ENCODE results near the gene AIG1. TPM values are rescaled to one million over a fixed set of nuclear protein-coding genes. Genes with fewer than 3 reads are reported as not detected.

AIG1 gene
- polyA plus RNA-seq, 1 of the 3 experiments (the other 2 are of a cell fraction): 36.8 TPM

DNA sequence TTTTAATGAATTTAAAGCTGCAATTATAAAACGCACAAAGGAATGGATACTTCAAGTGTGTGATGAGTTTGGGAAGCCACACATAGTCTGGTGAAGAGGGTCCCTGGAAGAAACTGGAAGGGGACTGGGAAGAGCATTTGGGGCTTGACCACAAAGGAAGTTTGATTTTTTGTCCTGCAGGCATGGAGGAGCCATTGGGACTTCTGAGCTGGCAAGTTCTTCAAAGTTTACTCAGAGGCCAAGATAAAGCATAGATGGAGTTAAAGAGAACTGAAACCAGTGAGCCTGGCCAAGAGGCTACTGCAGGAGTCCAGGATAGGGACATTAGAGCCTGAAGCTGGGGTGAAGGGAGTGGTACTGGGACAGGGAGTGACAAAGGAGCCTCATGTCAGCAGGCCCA lies 95.0 kb downstream of the AIG1 start (continued):
- TF ChIP-seq YY1 (IDR thresholded peaks at IDR 0.05; ENCODE audit: low read depth): no peak
- TF ChIP-seq EP300 (IDR thresholded peaks at IDR 0.05; ENCODE audit: borderline replicate concordance in 1 of 2, low read depth in 1 of 2, low read length in 1 of 2): no peak
- TF ChIP-seq TAF1 (IDR thresholded peaks at IDR 0.05; ENCODE audit: borderline replicate concordance, low read depth, low read length): no peak

DNA sequence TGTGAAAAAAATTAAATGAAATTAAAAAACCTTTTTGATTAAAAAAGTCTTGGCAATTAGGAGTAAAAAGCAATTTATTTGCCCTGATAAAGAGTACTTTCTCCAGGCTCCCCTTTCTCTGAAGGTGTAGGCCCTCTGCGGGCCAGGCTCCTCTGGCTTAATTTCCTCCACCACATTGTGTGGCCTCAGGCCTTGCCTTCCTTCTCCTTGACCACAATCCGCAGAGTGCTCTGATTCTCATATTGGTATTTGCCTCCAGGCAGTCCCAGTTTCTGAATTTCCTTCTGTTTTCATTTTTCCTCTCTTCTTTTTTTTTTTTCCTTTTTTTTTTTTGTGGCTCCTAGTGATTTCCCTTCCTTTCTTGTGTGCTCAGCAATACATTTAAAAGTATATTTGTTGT lies 96.4 kb downstream of the AIG1 start:
- H3K36me3 ChIP-seq (replicated peaks in 1 of 2; ENCODE audit: control insufficient read depth in 1 of 2, insufficient read depth in 2 of 2, low read length in 1 of 2): peaks cover 0 to 3% of the 10 kb centered on the region in 2 experiments
- no peak overlapping the region for H3K4me2 ChIP-seq
- no peak for TF ChIP-seq RFX5 (IDR thresholded peaks at IDR 0.05; ENCODE audit: low read length)
- no peak for TF ChIP-seq RCOR1 (IDR thresholded peaks at IDR 0.05; ENCODE audit: low read length)
- no peak for TF ChIP-seq EZH2phosphoT487 (IDR thresholded peaks at IDR 0.05; ENCODE audit: borderline replicate concordance, low read depth)
- no peak for TF ChIP-seq JUND (IDR thresholded peaks at IDR 0.05)
- TF ChIP-seq, protein P1, sequence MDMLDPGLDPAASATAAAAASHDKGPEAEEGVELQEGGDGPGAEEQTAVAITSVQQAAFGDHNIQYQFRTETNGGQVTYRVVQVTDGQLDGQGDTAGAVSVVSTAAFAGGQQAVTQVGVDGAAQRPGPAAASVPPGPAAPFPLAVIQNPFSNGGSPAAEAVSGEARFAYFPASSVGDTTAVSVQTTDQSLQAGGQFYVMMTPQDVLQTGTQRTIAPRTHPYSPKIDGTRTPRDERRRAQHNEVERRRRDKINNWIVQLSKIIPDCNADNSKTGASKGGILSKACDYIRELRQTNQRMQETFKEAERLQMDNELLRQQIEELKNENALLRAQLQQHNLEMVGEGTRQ (IDR thresholded peaks at IDR 0.05; ENCODE audit: borderline replicate concordance, low read depth, low read length): no peak
- TF ChIP-seq CHD2 (IDR thresholded peaks at IDR 0.05; ENCODE audit: low read length, partially characterized antibody): no peak
- TF ChIP-seq, protein P2, sequence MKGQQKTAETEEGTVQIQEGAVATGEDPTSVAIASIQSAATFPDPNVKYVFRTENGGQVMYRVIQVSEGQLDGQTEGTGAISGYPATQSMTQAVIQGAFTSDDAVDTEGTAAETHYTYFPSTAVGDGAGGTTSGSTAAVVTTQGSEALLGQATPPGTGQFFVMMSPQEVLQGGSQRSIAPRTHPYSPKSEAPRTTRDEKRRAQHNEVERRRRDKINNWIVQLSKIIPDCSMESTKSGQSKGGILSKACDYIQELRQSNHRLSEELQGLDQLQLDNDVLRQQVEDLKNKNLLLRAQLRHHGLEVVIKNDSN (IDR thresholded peaks at IDR 0.05; ENCODE audit: borderline replicate concordance, low read depth): no peak
- no peak for TF ChIP-seq FOXJ3 (CRISPR knock-in tag; IDR thresholded peaks at IDR 0.05)
- H3K27ac ChIP-seq (ENCODE audit: low read depth in 2 of 2, low read length in 1 of 2): no peak overlapping the region
- peaks cover 0 to 2% of the 10 kb centered on the region in 2 experiments; a peak in 2 of 4 replicates for H3K4me1 ChIP-seq (ENCODE audit: control insufficient read depth in 1 of 2, insufficient read depth in 2 of 2, low read depth in 1 of 2, low read length in 1 of 2)
- H3K9ac ChIP-seq: no peak overlapping the region
- no peaks in the 10 kb centered on the region for H3K27me3 ChIP-seq (ENCODE audit: insufficient read depth)
- H3K4me3 ChIP-seq (ENCODE audit: low read depth in 2 of 2, low read length in 1 of 2): no peak overlapping the region
- no peaks in the 10 kb centered on the region for H3K79me2 ChIP-seq (ENCODE audit: insufficient read depth)
- DNase-seq: no peak
- no peaks in the 10 kb centered on the region for H3K9me3 ChIP-seq
- H2AFZ ChIP-seq (ENCODE audit: low read depth): no peak overlapping the region
- CTCF ChIA-PET: no interaction called here
- no peaks in the 10 kb centered on the region for H3F3A ChIP-seq (replicated peaks; ENCODE audit: insufficient read depth)
- H3K9me2 ChIP-seq: no peaks in the 10 kb centered on the region
- POLR2A ChIA-PET: no interaction called here
- H4K20me1 ChIP-seq (ENCODE audit: insufficient read depth): no peaks in the 10 kb centered on the region
- 96% methylated on average over 2 of the region's 2 CpGs for WGBS (ENCODE audit: low lambda C conversion rate)

DNA sequence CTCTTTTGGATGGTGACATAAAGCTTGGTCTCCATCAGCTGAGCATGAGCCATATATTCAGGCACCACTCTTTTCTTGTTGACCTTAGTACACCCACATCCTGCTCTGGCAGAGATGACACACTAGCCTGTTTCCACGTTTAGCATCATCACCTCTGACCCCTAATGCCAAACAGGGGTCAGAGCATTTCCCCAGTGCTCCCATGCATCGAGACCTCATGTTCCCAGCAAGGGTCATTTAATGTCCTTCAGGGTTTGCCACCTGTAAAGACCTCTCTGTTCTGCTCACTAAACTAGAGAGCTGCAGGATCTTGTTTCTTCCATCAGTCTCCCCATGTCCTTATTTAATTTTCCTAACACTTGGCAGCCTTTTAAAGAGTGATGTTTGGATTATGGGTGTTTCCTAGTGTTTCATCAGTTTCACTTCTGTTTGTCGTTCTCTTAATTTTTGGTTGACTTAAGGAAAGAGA lies 97.5 kb downstream of the AIG1 start:
- H3K4me1 ChIP-seq (ENCODE audit: control insufficient read depth in 1 of 2, insufficient read depth in 2 of 2, low read depth in 1 of 2, low read length in 1 of 2): peaks cover 0 to 2% of the 10 kb centered on the region in 2 experiments; a peak in 2 of 4 replicates
- H3K9me2 ChIP-seq: no peaks in the 10 kb centered on the region
- peaks cover 0 to 3% of the 10 kb centered on the region in 2 experiments for H3K36me3 ChIP-seq (replicated peaks in 1 of 2; ENCODE audit: control insufficient read depth in 1 of 2, insufficient read depth in 2 of 2, low read length in 1 of 2)
- no peak overlapping the region for H2AFZ ChIP-seq (ENCODE audit: low read depth)
- CTCF ChIA-PET: no interaction called here
- H4K20me1 ChIP-seq (ENCODE audit: insufficient read depth): no peaks in the 10 kb centered on the region
- no peaks in the 10 kb centered on the region for H3K9me3 ChIP-seq
- TF ChIP-seq TCF12 (IDR thresholded peaks at IDR 0.05) (no peak), GATA2 (CRISPR knock-in tag; IDR thresholded peaks at IDR 0.05) (no peak), YY1 (IDR thresholded peaks at IDR 0.05; ENCODE audit: low read depth) (no peak)
- TF ChIP-seq, protein P3, sequence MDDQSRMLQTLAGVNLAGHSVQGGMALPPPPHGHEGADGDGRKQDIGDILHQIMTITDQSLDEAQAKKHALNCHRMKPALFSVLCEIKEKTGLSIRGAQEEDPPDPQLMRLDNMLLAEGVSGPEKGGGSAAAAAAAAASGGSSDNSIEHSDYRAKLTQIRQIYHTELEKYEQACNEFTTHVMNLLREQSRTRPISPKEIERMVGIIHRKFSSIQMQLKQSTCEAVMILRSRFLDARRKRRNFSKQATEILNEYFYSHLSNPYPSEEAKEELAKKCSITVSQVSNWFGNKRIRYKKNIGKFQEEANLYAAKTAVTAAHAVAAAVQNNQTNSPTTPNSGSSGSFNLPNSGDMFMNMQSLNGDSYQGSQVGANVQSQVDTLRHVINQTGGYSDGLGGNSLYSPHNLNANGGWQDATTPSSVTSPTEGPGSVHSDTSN (IDR thresholded peaks at IDR 0.05): no peak
- TF ChIP-seq, protein P4, sequence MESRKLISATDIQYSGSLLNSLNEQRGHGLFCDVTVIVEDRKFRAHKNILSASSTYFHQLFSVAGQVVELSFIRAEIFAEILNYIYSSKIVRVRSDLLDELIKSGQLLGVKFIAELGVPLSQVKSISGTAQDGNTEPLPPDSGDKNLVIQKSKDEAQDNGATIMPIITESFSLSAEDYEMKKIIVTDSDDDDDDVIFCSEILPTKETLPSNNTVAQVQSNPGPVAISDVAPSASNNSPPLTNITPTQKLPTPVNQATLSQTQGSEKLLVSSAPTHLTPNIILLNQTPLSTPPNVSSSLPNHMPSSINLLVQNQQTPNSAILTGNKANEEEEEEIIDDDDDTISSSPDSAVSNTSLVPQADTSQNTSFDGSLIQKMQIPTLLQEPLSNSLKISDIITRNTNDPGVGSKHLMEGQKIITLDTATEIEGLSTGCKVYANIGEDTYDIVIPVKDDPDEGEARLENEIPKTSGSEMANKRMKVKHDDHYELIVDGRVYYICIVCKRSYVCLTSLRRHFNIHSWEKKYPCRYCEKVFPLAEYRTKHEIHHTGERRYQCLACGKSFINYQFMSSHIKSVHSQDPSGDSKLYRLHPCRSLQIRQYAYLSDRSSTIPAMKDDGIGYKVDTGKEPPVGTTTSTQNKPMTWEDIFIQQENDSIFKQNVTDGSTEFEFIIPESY (IDR thresholded peaks at IDR 0.05; ENCODE audit: borderline replicate concordance, low read depth): no peak
- TF ChIP-seq, protein P5, sequence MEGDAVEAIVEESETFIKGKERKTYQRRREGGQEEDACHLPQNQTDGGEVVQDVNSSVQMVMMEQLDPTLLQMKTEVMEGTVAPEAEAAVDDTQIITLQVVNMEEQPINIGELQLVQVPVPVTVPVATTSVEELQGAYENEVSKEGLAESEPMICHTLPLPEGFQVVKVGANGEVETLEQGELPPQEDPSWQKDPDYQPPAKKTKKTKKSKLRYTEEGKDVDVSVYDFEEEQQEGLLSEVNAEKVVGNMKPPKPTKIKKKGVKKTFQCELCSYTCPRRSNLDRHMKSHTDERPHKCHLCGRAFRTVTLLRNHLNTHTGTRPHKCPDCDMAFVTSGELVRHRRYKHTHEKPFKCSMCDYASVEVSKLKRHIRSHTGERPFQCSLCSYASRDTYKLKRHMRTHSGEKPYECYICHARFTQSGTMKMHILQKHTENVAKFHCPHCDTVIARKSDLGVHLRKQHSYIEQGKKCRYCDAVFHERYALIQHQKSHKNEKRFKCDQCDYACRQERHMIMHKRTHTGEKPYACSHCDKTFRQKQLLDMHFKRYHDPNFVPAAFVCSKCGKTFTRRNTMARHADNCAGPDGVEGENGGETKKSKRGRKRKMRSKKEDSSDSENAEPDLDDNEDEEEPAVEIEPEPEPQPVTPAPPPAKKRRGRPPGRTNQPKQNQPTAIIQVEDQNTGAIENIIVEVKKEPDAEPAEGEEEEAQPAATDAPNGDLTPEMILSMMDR (IDR thresholded peaks at IDR 0.05): no peak
- TF ChIP-seq, protein P6, sequence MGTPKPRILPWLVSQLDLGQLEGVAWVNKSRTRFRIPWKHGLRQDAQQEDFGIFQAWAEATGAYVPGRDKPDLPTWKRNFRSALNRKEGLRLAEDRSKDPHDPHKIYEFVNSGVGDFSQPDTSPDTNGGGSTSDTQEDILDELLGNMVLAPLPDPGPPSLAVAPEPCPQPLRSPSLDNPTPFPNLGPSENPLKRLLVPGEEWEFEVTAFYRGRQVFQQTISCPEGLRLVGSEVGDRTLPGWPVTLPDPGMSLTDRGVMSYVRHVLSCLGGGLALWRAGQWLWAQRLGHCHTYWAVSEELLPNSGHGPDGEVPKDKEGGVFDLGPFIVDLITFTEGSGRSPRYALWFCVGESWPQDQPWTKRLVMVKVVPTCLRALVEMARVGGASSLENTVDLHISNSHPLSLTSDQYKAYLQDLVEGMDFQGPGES (IDR thresholded peaks at IDR 0.05; ENCODE audit: low read depth, low read length): no peak
- H3K9ac ChIP-seq: no peak overlapping the region
- no peaks in the 10 kb centered on the region for H3K79me2 ChIP-seq (ENCODE audit: insufficient read depth)
- POLR2A ChIA-PET: no interaction called here
- H3K4me3 ChIP-seq (ENCODE audit: low read depth in 2 of 2, low read length in 1 of 2): no peak overlapping the region
- no peaks in the 10 kb centered on the region for H3F3A ChIP-seq (replicated peaks; ENCODE audit: insufficient read depth)
- no peak for DNase-seq
- no peak overlapping the region for H3K27ac ChIP-seq (ENCODE audit: low read depth in 2 of 2, low read length in 1 of 2)
- 65% methylated on average over 3 of the region's 3 CpGs for WGBS (ENCODE audit: low lambda C conversion rate)
- no peaks in the 10 kb centered on the region for H3K27me3 ChIP-seq (ENCODE audit: insufficient read depth)
- H3K4me2 ChIP-seq: no peak overlapping the region
